HG03432 (cell line): ENCODE measurements around the gene ZNF287.
"Not testable (repeated sequence)": the region's sequence is repeated elsewhere in the genome, so short reads cannot be mapped to it uniquely, and the experiment has no call there.

Source experiments
- ATAC-seq: cut with Tn5 transposase; IDR thresholded peaks from one replicate; pipeline ENCODE4 v1.9.1; 2021; ENCODE audit warnings: mild to moderate bottlenecking, moderate library complexity; ENCODE audit not compliant: unreplicated experiment

The ZNF287 gene

DNA sequence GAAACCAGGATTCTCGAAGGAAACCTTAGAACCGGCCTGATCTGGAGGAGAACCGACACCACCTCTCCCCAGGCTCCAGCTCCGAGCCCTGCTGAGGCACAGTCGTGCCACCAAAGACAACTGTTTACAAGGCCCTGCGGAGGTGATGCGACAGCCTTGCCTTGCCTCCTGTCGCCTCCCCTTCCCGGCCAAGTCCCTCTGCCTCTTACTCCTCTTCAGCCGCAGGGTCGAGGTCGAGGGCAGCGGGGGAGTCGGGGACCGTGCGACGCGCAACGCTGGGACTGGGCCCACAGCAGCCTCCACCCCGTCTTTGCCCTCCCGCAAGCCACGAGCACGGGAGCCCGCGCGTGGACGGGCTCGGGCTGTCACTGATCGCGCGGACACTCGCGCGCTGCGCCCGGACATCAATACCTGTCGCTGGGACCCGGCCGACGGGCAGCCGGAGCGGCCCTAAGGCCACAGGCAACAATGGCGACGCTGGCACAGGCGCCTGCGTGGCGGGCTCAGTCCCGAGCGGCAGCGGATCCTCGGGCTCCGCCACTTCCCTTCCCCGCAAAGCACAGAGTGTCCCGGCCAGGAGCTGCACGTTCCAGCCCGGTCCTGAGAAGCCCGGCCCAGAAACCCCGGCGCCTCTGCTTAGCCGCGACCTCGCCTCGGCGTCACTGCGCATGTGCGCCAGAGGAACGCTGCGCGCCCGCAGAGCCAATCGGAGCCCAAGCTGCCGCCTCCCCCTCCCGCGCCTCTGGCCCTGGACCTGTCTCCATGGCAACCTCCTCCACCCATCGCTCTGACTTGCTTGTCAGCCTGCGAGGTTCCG is at the start of gene ZNF287:
ZNF287 (minus strand) TSS at position 664 of the 817 bp plus-strand sequence. CDS start 1,473 bp downstream, outside the sequence.
- peak; percentile 97 for ATAC-seq

DNA sequence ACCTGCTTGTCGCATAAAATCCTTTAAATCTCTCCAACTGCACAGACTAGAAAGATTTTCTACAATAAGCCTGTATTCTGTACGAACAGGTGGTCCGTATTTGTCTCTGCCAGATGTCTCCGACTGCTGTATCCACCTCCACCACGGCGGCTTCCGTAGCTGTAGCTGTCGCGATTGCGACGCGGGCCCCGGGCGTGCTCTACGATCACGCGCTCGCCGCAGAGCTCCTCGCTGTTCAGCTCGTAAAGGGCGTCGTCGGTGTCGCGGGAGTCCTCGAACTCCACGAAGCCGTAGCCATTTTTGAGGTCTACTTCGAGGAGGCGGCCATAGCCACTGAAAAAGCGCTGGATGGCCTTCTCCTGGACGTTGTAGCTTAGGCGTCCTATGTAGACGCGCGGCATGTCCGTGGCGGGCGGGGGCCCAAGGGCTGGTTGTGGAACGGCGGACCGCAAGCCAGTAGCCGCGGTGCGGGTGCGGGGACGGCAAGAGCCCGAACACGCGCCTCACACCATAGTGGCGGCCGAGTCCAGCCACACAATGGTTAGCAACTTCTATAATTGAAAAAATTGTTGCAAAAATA is 48.6 kb upstream of the ZNF287 start:
- no peak for ATAC-seq

DNA sequence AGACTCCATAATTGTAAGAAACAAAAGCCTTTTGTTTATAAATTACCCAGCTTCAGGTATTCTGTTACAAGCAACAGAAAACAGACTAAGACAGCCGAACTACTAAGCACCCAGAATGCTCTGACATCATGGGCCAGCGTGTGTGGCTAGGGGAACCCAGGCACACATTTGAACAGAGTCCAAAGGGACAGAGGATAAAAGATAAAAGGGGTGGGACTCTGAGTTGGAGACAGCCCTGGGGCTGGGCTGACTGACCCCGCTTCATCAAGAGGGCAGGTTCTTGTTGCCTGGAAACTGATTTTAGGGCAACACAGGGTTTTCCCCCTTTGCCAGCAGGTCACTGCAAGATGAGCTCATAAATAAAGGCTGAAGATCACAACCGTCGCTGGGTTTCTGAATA is 30.5 kb upstream of the ZNF287 start:
- ATAC-seq = no peak

DNA sequence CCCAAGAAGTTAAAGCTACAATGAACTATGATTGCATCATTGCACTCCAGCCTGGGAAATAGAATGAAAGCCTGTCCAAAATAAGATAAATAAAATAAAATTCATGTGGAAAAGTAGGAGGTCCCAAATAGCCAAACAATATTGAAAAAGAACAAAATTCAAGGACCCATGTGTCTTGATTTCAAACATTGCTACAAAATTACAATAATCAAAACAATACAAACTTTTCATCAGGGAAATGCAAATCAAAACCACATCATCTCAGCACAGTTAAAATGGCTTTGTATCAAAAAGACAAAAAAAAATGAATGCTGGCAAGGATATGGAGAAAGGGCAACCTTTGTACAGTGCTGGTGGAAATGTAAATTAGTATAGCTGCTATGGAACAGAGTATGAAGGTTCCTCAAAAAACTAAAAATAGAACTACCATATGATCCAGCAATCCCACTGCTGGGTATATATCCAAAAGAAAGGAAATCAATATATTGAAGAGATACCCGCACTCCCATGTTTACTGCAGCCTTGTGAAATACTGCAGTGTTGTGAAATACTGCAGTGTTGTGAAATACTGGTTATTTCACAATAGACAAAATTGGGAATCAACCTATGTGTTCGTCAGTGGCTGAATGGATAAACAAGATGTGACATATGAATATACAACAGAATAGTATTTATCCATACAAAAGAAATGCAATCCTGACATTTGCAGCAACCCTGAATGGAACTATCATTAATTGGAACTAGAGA is 24.5 kb upstream of the ZNF287 start:
- no peak for ATAC-seq

DNA sequence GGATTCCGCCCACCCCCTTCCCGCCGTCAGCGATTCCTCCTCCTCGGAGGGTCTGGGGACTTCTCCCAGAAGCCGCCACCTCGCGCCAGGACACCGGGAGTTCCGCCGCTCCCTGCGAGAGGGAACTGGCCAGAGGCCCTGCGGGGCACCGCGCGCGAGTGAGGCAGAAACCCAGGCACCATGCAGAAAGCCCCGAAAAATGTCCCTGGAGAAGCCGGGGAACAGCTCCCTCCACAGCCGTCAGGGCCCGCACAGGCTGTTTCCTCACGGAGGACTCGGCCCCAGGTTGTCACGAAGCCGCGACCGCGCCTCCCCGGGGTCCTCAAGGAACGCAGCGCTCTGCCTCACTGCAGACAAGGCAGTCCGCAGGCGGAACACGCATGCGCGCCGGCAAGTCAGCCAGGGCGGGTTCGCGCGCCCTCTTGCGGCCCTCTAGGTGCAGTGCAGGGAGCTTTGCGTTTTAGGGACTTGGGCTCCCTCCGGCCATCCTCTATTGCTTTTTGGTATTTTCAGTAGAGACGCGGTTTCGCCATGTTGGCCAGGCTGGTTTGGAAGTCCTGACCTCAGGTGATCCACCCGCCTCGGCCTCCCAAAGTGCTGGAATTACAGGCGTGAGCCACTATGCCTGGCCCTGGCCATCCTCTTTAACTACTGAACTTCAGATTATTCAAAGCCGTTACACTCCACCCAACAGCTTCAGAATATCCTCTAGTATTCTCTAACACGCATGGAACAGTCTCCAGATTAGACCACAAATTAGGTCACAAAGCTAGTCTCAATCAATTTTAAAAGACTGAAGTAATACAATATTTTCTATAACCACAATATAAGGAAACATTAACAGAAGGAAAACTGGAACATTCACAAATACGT is 20.3 kb upstream of the ZNF287 start:
- ATAC-seq = peak; percentile 91

DNA sequence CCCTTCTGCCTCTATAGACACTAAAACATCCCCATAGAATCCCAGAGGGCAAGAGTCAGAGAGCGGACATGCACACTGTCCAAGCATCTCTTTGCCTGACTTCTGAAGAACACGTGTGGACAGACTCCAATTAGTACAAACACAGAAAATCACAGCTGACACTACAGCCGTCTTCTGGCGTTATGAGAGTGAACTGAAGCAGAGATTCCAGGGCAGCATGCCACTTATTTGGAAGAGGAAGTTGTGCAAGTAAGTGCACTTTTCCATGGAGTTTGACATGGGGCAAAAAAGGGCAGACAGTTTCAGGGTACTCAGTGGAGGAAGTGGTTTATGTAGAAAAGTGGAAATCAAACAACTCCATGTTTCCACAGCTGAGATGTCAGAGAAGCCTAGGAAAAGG is 16.8 kb upstream of the ZNF287 start:
- no peak for ATAC-seq

DNA sequence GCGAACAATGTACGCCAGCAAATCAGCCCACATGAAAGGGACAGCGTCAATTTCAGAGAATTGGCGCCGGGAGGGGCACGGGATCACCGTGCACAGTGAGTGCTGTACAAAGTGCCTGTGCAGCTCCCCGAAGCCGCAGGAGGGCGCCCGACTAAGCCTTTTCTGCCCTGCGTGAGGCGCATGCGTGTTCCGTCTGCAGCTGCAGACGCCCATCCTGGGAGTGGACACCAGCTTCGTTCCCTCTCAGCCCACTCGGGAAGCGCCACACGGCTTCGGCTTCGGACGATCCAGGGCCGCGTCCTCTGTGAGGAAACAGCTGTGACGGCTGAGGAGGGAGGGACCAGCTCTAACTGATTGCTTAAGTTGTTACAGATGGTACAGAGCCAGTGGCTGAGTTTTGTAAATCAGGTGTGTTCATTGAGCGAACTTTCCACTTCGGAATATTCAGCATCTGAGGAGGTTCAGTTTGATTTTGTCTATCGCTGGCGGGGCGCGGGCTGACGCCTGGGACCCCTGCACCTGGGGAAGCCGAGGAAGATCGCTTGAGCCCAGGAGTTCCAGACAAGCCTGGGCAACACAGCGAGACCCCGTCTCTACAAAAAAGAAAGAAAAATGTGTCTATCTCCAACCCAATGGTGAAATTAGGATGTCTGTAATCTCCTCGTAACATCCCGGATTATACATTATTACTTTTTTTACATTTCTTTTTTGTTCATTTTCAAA is 15.4 kb upstream of the ZNF287 start:
- no peak for ATAC-seq

DNA sequence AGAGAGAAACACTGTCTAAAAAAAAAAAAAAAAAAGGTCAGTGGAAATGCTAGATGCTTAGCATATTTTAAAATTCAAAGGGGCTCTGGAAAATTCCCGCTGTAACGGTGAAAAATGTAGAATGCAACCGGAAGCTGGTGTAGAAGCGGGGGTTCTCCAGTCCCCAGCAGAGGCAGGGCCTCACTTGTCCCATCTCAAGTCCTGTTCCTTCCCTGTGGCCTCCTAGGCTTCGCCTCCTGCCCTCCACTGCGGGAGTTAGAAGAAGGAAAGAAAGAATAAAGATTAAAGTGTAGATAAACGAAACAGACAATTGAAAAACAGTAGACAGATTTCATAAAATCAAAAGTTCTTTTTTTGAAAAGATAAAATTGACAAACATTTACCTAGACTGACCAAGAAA is 14.8 kb upstream of the ZNF287 start:
- no peak for ATAC-seq

DNA sequence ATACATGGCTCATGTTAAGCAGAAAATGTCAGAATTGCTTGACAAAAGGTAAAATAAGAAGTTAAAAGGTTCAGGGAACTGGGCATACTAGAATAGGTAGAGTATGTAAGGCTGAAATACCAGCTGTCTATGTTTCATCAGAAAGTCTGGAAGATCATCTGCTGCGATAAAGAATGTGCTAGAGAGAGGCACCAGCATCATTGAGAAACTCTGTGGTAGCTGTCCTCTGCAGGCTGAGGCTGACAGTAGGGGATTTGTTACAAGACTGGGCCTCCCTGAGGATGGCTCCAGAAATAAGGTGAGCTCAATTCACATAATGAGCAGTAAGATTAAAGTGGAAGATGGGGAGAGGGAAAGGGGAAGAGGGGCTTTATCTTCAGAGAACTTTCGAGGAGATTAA is 4.5 kb upstream of the ZNF287 start:
- no peak for ATAC-seq

DNA sequence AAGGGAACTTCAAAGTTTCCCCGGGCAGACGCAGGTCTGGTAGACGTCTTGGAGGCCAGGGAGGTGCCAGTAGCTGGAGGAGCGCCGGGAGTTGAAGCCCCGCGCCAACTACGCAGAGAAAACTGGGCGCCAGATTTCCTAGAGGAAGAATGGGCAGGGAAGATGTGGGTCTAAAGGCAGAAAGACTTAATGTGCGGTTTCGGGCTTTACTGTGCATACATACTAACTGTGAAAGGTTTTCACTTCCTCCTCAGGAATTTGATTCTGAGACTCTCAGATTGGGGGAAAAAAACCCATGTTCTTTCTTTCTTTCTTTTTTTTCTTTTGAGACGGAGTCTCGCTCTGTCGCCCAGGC is 331 bp upstream of the ZNF287 start:
- peak; percentile 31 for ATAC-seq

DNA sequence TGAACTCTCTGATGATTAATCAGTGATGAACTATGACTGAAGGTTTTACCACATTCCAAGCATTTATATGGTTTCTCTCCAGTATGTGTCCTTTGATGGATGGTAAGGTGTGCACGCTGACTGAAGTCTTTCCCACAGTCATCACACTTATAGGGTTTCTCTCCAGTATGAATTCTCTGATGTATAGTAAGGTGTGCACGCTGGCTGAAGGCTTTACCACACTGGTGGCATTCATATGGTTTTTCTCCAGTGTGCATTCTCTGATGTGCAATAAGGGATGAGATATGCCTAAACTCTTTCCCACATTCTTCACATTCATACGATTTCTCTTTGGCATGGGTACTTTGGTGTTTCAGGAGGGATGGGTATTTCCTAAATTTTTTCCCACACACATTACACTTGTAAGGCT is 16.4 kb downstream of the ZNF287 start:
- ATAC-seq = no peak

DNA sequence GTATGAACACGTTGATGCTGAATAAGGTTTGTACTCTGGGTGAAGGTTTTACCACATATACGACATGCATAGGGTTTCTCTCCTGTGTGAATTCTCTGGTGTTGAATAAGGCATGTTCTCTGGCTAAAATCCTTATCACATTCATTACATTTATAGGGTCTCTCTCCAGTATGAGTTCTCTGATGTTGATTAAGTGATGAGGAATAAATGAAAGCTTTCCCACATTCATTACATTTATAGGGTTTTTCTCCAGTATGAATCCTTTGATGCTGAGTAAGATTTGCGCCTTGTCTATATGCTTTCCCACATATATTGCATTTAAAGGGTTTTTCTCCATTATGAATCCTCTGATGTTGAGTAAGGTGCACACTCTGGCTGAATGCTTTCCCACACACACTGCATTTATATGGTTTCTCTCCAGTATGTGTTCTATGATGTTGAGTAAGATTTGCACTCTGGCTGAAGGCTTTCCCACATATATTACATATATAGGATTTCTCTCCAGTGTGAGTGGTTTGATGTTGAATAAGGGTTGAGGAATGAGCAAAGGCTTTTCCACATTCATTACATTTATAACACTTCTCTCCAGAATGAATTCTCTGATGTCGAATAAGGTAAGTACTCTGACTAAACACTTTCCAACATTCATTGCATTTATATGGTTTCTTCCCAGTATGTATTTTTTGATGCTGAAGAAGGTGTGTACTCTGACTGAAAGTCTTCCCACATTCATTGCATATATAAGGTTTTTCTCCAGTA is 16.9 kb downstream of the ZNF287 start:
- ATAC-seq = no peak

DNA sequence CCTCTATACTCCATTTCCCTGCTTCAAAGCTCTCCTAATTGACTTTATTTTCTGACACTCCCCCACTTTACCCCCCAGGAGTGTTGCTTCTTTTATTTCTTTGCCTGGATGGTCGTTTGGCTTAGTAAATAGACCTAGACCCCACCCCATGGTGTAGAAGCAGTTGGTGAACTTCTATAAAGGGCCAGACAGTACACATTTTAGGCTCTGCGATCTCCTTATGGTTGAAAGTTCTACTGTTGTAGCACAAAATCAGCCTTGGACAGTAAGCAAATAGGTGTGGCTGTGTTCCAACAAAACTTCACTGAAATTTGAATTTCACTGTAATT is 31.9 kb downstream of the ZNF287 start:
- no peak for ATAC-seq

DNA sequence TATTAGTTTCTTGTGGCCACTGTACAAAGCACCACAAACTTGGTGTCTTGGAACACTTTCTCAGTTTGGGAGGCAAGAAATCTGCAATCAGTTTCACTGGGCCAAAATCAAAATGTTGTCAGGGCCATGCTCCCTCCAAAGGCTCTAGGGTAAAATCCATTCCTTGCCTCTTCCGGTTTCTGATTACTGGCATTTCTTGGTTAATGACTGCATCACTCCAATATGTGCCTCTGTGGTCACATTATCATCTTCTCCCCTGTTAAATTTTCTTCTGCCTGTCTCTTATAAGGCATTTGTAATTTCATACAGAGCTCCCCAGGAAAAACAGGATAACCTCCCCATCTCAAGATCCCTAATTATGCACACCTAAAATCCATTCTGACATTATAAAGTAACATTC is 34.8 kb downstream of the ZNF287 start:
- ATAC-seq = no peak

DNA sequence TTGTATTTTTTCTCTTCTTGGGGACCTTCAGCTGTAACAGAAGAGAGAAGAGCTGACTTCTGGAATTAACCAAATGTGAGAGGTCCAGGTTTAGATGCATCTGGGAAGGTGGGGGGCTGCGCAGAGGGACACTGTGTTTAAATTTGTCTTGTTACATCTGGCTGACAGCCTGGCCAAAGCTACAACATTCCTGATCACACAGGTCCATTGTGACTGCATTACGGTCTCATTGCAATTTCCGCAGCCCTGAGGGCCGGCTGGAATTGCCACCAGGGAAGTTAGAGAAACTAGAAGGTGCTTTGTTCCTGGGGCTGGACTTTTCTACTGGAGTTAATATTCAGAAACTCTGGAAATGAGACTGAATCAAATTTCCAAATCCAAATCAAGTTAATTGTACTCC is 39.1 kb downstream of the ZNF287 start:
- no peak for ATAC-seq

DNA sequence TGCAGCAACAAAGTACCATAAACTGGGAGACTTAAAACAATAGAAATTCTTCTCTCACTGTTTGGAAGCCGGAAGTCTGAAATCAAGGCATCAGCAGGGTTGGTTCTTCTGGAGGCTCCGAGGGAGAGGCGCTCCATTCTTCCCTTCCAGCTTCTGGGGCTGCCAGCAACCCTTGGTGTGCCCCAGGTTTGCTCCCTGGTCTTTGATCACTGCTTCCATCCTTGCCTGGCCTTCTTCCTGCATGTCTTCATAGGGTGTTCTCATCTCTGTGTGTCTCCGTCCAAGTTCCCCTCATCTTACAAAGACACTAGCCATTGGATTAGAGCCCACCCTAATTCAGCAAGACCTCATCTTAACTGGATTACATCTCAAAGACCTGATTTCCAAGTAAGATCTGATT is 41.7 kb downstream of the ZNF287 start:
- ATAC-seq = no peak

DNA sequence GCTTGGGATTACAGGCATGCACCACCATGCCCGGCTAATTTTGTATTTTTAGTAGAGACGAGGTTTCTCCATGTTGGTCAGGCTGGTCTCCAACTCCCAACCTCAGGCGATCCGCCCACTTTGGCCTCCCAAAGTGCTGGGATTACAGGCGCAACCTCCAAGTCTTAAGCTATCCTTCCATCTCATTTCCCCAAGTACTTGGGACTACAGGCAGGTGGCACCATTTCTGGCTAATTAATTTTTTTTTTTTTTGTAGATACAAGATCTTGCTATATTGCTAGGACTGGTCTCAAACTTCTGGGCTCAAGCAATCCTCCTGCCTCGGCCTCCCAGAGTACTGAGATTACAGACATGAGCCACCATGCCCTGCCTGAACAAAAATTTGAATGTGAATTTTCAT is 43.4 kb downstream of the ZNF287 start:
- not testable (repeated sequence) for ATAC-seq

DNA sequence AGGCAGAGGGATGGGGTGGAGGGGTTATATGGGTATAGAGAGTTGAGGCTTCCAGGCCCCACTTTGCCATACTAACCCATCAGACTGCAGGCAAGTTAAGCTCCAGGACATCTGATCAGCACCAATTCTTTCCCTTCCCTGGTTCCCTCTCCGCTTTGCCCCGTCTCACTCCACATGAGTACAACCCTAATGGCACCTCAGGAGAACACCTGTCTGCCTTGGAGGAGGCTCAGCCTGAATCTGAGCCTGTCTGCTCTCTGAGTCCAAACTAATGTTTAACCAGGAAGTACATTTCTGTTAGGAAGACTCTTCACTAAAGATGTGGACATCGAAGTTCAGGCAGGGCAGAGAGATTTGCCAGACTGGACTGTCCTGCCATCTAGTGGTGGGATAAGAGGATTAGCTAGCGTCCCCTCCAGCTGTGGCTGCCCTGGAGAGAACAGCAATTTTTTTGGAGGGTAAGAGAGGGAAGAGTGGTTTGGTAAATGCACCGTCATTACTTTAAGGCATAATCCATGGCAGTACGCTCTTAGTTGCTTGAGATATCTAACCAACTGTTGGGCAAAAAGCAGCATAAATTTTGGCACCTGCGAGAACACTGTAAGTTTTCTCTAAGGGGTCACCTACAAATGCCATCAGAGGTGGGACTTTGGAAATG is 47.8 kb downstream of the ZNF287 start:
- ATAC-seq = peak; percentile 63

DNA sequence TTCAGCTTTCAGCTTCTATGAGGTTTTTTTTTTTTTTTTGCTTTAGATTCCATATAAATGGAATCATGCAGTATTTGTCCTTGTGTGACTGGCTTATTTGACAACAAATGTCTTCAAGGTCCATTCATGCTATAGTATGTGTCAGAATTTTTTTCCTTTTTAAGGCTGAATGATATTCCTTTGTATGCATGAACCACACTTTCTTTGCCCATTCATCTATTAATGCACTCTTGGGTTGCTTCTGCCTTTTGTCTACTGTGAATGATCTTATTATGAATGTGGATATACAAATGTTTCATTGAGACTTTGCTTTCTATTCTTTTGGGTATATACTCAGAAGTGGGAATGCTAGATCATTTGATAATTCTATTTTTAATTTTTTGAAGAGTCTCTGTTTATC is 50.0 kb downstream of the ZNF287 start:
- no peak for ATAC-seq
